ENCODE measurements around the gene RPS24.

DNA sequence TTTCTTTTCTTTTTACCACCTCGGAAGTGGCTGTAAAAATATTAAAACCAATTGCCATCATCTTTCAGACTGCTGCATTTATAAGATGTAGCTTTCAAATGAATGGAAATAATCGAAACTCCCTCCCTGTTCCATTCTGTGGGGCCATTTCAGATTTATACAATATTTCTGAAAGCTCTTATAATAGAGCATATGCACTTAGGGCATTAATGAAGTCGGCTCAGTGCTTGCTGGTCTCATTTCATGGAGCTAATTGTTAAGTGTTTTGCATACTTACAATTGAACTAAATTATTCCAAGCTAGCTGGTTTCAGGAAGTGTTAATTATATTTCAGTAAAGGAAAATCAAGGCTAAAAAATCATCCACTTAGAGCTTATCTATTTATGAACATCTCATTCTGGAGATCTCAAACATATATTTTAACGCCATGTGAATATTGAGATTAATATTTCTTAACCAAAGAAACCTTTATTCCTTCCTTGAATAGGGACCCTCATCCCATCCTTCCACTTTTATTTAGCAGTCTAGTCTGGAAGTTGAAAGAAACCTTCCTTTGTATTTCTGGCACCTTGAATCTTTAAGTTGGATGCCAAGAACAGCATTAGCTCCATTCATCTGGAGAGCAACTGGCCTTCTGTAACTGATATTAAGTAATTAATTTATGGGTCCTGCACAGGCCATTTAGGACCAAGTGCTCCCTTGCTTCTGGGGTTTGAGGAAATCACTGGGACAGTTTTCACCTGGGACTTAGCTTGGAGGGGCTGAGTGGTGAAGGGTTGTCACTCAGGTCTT lies 45.1 kb downstream of the RPS24 start:
- TF ChIP-seq EP300 (IDR thresholded peaks at IDR 0.05) (no peak), POLR2AphosphoS5 (IDR thresholded peaks at IDR 0.05) (no peak), POLR2A (IDR thresholded peaks at IDR 0.05; ENCODE audit: low read depth) (no peak)
- TF ChIP-seq, protein P1, sequence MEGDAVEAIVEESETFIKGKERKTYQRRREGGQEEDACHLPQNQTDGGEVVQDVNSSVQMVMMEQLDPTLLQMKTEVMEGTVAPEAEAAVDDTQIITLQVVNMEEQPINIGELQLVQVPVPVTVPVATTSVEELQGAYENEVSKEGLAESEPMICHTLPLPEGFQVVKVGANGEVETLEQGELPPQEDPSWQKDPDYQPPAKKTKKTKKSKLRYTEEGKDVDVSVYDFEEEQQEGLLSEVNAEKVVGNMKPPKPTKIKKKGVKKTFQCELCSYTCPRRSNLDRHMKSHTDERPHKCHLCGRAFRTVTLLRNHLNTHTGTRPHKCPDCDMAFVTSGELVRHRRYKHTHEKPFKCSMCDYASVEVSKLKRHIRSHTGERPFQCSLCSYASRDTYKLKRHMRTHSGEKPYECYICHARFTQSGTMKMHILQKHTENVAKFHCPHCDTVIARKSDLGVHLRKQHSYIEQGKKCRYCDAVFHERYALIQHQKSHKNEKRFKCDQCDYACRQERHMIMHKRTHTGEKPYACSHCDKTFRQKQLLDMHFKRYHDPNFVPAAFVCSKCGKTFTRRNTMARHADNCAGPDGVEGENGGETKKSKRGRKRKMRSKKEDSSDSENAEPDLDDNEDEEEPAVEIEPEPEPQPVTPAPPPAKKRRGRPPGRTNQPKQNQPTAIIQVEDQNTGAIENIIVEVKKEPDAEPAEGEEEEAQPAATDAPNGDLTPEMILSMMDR (IDR thresholded peaks at IDR 0.05): no peak
